ENCODE results near the gene ITGA11.
A peak's percentile ranks its signal among the peaks of the same experiment; 100 is the strongest.

Gene ITGA11

GRCh38 chr15:68298882-68299381, 133.0 kb downstream of the ITGA11 start:
- H3K4me1 ChIP-seq (ENCODE audit: control insufficient read depth, insufficient read depth, low read length, unreplicated experiment): peaks cover 10% of the 10 kb centered on the region
- peak overlapping the region; percentile 51 for H3K27ac ChIP-seq (ENCODE audit: low read depth, low read length)

DNA sequence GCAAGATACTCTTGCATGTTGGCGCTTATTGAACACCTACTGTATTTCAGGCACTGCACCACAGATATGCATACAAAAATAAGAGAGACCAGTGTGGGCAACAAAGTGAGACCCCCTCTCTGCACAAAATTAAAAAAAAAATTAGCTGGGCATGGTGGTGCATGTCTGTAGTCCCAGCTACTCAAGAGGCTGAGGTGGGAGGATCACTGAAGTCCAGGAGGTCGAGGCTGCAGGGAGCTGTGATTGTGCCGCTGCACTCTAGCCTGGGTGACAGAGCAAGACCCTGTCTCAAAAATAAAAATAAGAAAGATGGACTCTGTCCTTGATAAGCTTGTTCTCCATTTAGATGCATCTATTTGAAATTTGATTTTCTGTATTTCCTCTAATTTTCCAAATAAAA, 133.6 kb downstream of the ITGA11 start:
- Histone ChIP-seq H3K27me3 (ENCODE audit: insufficient read depth, low read length) (no peaks in the 10 kb centered on the region), H3K27ac (ENCODE audit: low read depth, low read length) (no peak overlapping the region), H2AFZ (ENCODE audit: low read length, unreplicated experiment) (no peak overlapping the region), H3K79me2 (ENCODE audit: control insufficient read depth, insufficient read depth, low read length, unreplicated experiment) (peaks cover 19% of the 10 kb centered on the region), H3K4me1 (ENCODE audit: control insufficient read depth, insufficient read depth, low read length, unreplicated experiment) (peaks cover 10% of the 10 kb centered on the region), H3K36me3 (ENCODE audit: insufficient read depth, low read length) (no peaks in the 10 kb centered on the region; the same call in 1 of the 2 replicates), H3K4me3 (ENCODE audit: low read depth, low read length) (no peak overlapping the region)

More at GRCh38 chr15:68298882-68299381, 133.0 kb downstream of the ITGA11 start:
- H2AFZ ChIP-seq (ENCODE audit: low read length, unreplicated experiment): no peak overlapping the region
- no peaks in the 10 kb centered on the region; the same call in 1 of the 2 replicates for H3K36me3 ChIP-seq (ENCODE audit: insufficient read depth, low read length)
- H3K27me3 ChIP-seq (ENCODE audit: insufficient read depth, low read length): no peaks in the 10 kb centered on the region
- peak overlapping the region; percentile 73 for H3K4me3 ChIP-seq (ENCODE audit: low read depth, low read length)
- peaks cover 14% of the 10 kb centered on the region for H3K79me2 ChIP-seq (ENCODE audit: control insufficient read depth, insufficient read depth, low read length, unreplicated experiment)

DNA sequence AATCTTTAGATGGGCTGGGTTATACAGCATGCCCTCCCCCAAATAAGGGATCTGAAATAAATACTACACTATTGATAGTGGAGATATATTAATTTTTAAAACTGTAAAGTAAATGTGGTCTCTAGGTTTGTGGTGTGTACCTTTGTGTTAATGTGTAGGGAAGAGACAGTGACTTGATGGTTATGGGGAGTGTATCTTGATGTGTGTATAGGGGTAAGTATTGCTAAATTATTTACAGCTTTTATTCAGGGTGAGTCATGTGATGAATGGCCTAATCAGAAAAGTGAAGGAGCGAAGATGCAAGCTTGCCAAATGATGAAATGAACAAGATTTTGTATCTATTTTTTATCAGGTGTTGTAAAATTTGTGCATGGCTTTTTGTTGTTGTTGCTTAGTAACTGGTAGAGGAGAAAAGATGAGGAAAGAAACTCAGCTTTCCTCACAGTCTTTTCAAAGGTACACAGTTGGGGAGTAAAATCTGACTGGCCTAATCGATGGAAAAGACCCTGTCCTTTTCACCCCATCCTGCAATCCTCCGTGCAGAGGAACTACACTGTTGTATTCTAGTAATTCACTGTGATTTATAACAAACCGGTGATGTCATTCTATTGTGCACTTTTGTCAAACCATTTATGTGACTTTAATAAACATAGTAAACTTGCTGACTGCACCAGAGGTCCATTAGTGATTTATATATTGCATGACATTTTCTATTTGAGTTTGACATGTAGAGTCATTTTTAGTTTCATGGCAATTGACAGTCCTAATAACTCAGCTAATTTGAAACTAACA, 136.8 kb downstream of the ITGA11 start:
- H3K4me3 ChIP-seq (ENCODE audit: low read depth, low read length): no peak overlapping the region
- peak overlapping the region; percentile 8; the same call in 1 of the 2 replicates for H3K27ac ChIP-seq (ENCODE audit: low read depth, low read length)
- H3K4me1 ChIP-seq (ENCODE audit: control insufficient read depth, insufficient read depth, low read length, unreplicated experiment): peaks cover 19% of the 10 kb centered on the region
- H2AFZ ChIP-seq (ENCODE audit: low read length, unreplicated experiment): no peak overlapping the region
- peaks cover 14% of the 10 kb centered on the region for H3K36me3 ChIP-seq (ENCODE audit: insufficient read depth, low read length)
- H3K79me2 ChIP-seq (ENCODE audit: control insufficient read depth, insufficient read depth, low read length, unreplicated experiment): peaks cover 47% of the 10 kb centered on the region
- no peaks in the 10 kb centered on the region for H3K27me3 ChIP-seq (ENCODE audit: insufficient read depth, low read length)

GRCh38 chr15:68292967-68293366, 139.0 kb downstream of the ITGA11 start:
- Histone ChIP-seq H3K27me3 (ENCODE audit: insufficient read depth, low read length) (no peaks in the 10 kb centered on the region), H3K79me2 (ENCODE audit: control insufficient read depth, insufficient read depth, low read length, unreplicated experiment) (peaks cover 69% of the 10 kb centered on the region), H2AFZ (ENCODE audit: low read length, unreplicated experiment) (no peak overlapping the region), H3K36me3 (ENCODE audit: insufficient read depth, low read length) (peaks cover 30% of the 10 kb centered on the region), H3K27ac (ENCODE audit: low read depth, low read length) (no peak overlapping the region), H3K4me1 (ENCODE audit: control insufficient read depth, insufficient read depth, low read length, unreplicated experiment) (peaks cover 12% of the 10 kb centered on the region), H3K4me3 (ENCODE audit: low read depth, low read length) (no peak overlapping the region)

- Histone ChIP-seq H3K27me3 (ENCODE audit: insufficient read depth, low read length) (no peaks in the 10 kb centered on the region), H3K4me3 (ENCODE audit: low read depth, low read length) (no peak overlapping the region), H3K4me1 (ENCODE audit: control insufficient read depth, insufficient read depth, low read length, unreplicated experiment) (peaks cover 12% of the 10 kb centered on the region), H3K79me2 (ENCODE audit: control insufficient read depth, insufficient read depth, low read length, unreplicated experiment) (peaks cover 75% of the 10 kb centered on the region), H3K36me3 (ENCODE audit: insufficient read depth, low read length) (peaks cover 31% of the 10 kb centered on the region), H2AFZ (ENCODE audit: low read length, unreplicated experiment) (no peak overlapping the region), H3K27ac (ENCODE audit: low read depth, low read length) (no peak overlapping the region)
Observed at GRCh38 chr15:68292157-68292781, 139.7 kb downstream of the ITGA11 start.

- peaks cover 38% of the 10 kb centered on the region for H3K36me3 ChIP-seq (ENCODE audit: insufficient read depth, low read length)
- no peak overlapping the region for H3K4me3 ChIP-seq (ENCODE audit: low read depth, low read length)
- no peaks in the 10 kb centered on the region for H3K27me3 ChIP-seq (ENCODE audit: insufficient read depth, low read length)
- no peak overlapping the region for H3K27ac ChIP-seq (ENCODE audit: low read depth, low read length)
- H3K4me1 ChIP-seq (ENCODE audit: control insufficient read depth, insufficient read depth, low read length, unreplicated experiment): peaks cover 17% of the 10 kb centered on the region
- no peak overlapping the region for H2AFZ ChIP-seq (ENCODE audit: low read length, unreplicated experiment)
- H3K79me2 ChIP-seq (ENCODE audit: control insufficient read depth, insufficient read depth, low read length, unreplicated experiment): peaks cover 87% of the 10 kb centered on the region
Observed at GRCh38 chr15:68290715-68291114, 141.2 kb downstream of the ITGA11 start.

DNA sequence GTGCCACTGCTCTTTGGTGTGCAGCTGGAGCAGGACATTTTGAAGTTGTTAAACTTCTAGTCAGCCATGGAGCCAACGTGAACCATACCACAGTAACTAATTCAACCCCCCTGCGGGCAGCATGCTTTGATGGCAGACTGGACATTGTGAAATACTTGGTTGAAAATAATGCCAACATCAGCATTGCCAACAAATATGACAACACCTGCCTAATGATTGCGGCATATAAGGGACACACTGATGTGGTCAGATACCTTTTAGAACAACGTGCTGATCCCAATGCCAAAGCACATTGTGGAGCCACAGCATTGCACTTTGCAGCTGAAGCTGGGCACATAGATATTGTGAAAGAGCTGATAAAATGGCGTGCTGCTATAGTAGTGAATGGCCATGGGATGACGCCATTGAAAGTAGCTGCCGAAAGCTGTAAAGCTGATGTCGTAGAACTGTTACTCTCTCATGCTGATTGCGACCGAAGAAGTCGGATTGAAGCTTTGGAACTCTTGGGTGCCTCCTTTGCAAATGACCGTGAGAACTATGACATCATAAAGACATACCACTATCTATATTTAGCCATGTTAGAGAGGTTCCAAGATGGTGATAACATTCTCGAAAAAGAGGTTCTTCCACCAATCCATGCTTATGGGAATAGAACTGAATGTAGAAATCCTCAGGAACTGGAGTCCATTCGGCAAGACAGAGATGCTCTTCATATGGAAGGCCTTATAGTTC, 142.2 kb downstream of the ITGA11 start:
- Histone ChIP-seq H3K4me3 (ENCODE audit: low read depth, low read length) (no peak overlapping the region), H3K4me1 (ENCODE audit: control insufficient read depth, insufficient read depth, low read length, unreplicated experiment) (peaks cover 19% of the 10 kb centered on the region), H2AFZ (ENCODE audit: low read length, unreplicated experiment) (no peak overlapping the region), H3K36me3 (ENCODE audit: insufficient read depth, low read length) (peaks cover 47% of the 10 kb centered on the region), H3K27ac (ENCODE audit: low read depth, low read length) (no peak overlapping the region), H3K27me3 (ENCODE audit: insufficient read depth, low read length) (no peaks in the 10 kb centered on the region), H3K79me2 (ENCODE audit: control insufficient read depth, insufficient read depth, low read length, unreplicated experiment) (peaks cover 91% of the 10 kb centered on the region)

- H3K79me2 ChIP-seq (ENCODE audit: control insufficient read depth, insufficient read depth, low read length, unreplicated experiment): peaks cover 95% of the 10 kb centered on the region
- no peak overlapping the region for H2AFZ ChIP-seq (ENCODE audit: low read length, unreplicated experiment)
- H3K36me3 ChIP-seq (ENCODE audit: insufficient read depth, low read length): peaks cover 54% of the 10 kb centered on the region
Observed at GRCh38 chr15:68289057-68289456, 142.9 kb downstream of the ITGA11 start.

GRCh38 chr15:68286256-68286655, 145.7 kb downstream of the ITGA11 start:
- no peak overlapping the region for H2AFZ ChIP-seq (ENCODE audit: low read length, unreplicated experiment)
- no peaks in the 10 kb centered on the region for H3K27me3 ChIP-seq (ENCODE audit: insufficient read depth, low read length)
- peaks cover 98% of the 10 kb centered on the region for H3K79me2 ChIP-seq (ENCODE audit: control insufficient read depth, insufficient read depth, low read length, unreplicated experiment)
- H3K27ac ChIP-seq (ENCODE audit: low read depth, low read length): no peak overlapping the region
- no peak overlapping the region for H3K4me3 ChIP-seq (ENCODE audit: low read depth, low read length)
- peaks cover 50% of the 10 kb centered on the region for H3K36me3 ChIP-seq (ENCODE audit: insufficient read depth, low read length)
- H3K4me1 ChIP-seq (ENCODE audit: control insufficient read depth, insufficient read depth, low read length, unreplicated experiment): peaks cover 21% of the 10 kb centered on the region

More at GRCh38 chr15:68289057-68289456, 142.9 kb downstream of the ITGA11 start:
- Histone ChIP-seq H3K4me3 (ENCODE audit: low read depth, low read length) (no peak overlapping the region), H3K27me3 (ENCODE audit: insufficient read depth, low read length) (no peaks in the 10 kb centered on the region), H3K27ac (ENCODE audit: low read depth, low read length) (no peak overlapping the region), H3K4me1 (ENCODE audit: control insufficient read depth, insufficient read depth, low read length, unreplicated experiment) (peaks cover 19% of the 10 kb centered on the region)

GRCh38 chr15:68285259-68285980, 146.5 kb downstream of the ITGA11 start:
- no peaks in the 10 kb centered on the region for H3K27me3 ChIP-seq (ENCODE audit: insufficient read depth, low read length)
- H3K4me1 ChIP-seq (ENCODE audit: control insufficient read depth, insufficient read depth, low read length, unreplicated experiment): peaks cover 29% of the 10 kb centered on the region
- H2AFZ ChIP-seq (ENCODE audit: low read length, unreplicated experiment): no peak overlapping the region
- H3K36me3 ChIP-seq (ENCODE audit: insufficient read depth, low read length): peaks cover 42% of the 10 kb centered on the region
- H3K4me3 ChIP-seq (ENCODE audit: low read depth, low read length): no peak overlapping the region
- H3K79me2 ChIP-seq (ENCODE audit: control insufficient read depth, insufficient read depth, low read length, unreplicated experiment): peaks cover 98% of the 10 kb centered on the region
- no peak overlapping the region for H3K27ac ChIP-seq (ENCODE audit: low read depth, low read length)

Measured in ACC112 (cell line).